ENCODE results near the gene SCCPDH.

DNA sequence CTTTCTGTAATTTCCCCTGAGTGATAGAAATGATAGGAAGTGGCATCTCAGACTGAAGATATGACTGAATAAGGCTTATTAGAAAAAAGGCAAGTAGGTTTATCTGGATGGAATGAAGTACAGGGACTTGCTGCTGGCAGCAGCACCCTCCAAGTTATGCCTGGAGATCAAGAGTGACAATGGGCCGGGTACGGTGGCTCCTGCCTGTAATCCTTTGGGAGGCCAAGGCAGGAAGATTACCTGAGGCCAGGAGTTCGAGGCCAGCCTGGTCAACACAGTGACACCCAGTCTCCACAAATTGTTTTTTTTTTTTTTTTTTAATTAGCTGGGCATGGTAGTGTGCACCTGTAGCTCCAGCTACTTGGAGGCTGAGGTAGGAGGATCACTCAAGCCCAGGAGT, 87.8 kb downstream of the SCCPDH start:
- TF ChIP-seq, protein P1, sequence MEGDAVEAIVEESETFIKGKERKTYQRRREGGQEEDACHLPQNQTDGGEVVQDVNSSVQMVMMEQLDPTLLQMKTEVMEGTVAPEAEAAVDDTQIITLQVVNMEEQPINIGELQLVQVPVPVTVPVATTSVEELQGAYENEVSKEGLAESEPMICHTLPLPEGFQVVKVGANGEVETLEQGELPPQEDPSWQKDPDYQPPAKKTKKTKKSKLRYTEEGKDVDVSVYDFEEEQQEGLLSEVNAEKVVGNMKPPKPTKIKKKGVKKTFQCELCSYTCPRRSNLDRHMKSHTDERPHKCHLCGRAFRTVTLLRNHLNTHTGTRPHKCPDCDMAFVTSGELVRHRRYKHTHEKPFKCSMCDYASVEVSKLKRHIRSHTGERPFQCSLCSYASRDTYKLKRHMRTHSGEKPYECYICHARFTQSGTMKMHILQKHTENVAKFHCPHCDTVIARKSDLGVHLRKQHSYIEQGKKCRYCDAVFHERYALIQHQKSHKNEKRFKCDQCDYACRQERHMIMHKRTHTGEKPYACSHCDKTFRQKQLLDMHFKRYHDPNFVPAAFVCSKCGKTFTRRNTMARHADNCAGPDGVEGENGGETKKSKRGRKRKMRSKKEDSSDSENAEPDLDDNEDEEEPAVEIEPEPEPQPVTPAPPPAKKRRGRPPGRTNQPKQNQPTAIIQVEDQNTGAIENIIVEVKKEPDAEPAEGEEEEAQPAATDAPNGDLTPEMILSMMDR (IDR thresholded peaks at IDR 0.05; ENCODE audit: low read length), result no peak
- no peak for TF ChIP-seq EZH2phosphoT487 (IDR thresholded peaks at IDR 0.05; ENCODE audit: low read length)

Measured in MM.1S (cell line).